Right ventricle myocardium superior (tissue), 1 donor: ENCODE results near the gene MRPL41. TPM values are rescaled to one million over a fixed set of nuclear protein-coding genes. Genes with fewer than 3 reads are reported as not detected.

ENCODE experiments used
- ATAC-seq: fragments of 200-7000 bp; cut with Tn5 transposase; one replicate; pipeline ENCODE4 v1.9.1; 2020; ENCODE audit warnings: mild to moderate bottlenecking; ENCODE audit not compliant: poor library complexity
- DNase-seq: peaks from one replicate; pipeline ENCODE4 v3.0.0-alpha.2; 2020
- intact Hi-C: fragments of 100-400 bp; cut with DNase I; formaldehyde crosslinking; loops from one replicate; pipeline ENCODE4 v1.11.2; 2022
- total RNA-seq: library from RNA; stranded (reverse); fragmentation: NEBNext Ultra II Directional; extraction: Animal tissue kit (Norgen Biotek cat#: 25700); gene quantifications from one replicate; pipeline ENCODE4 v1.2.1, GENCODE V29; 2021
- donor health status: DM: no; HTN: yes; CAD: no; lungs with severe emphysema.

Gene MRPL41
- total RNA-seq, 1 donor from 2014 or later = 272 TPM

- ATAC-seq (no peak), DNase-seq (no peak)
- intact Hi-C loops = no loop called here
These were observed 47.3 kb downstream of the MRPL41 start for GRCh38 chr9:137598943-137599342.

Other genes with a start within 250 kb of the MRPL41 start
- 4.4 TPM for gene NRARP, start 249.6 kb upstream of the MRPL41 start, total RNA-seq
- gene EXD3, start 128.7 kb upstream of the MRPL41 start, total RNA-seq = 6.9 TPM
- gene NOXA1, start 128.5 kb upstream of the MRPL41 start, total RNA-seq = 1.7 TPM
- gene ENTPD8, start 110.5 kb upstream of the MRPL41 start, total RNA-seq = not detected
- 10.0 TPM for gene NSMF, start 92.5 kb upstream of the MRPL41 start, total RNA-seq
- 12.2 TPM for gene PNPLA7, start 1.5 kb upstream of the MRPL41 start, total RNA-seq
- 18.6 TPM for gene DPH7, start 27.0 kb downstream of the MRPL41 start, total RNA-seq
- 12.0 TPM for gene ZMYND19, start 38.6 kb downstream of the MRPL41 start, total RNA-seq
- 15.7 TPM for gene ARRDC1, start 53.8 kb downstream of the MRPL41 start, total RNA-seq
- gene EHMT1, start 67.1 kb downstream of the MRPL41 start, total RNA-seq = 31.2 TPM